HL-60 (cell line): Measurements from ENCODE around the gene ZFYVE28.

Experiments
- DNase-seq, 2 experiments: peaks; one replicate each; pipeline ENCODE4 v3.0.0-alpha.2; 2010 to 2020; ENCODE audit warnings: low read depth in 1 of 2, low spot score in 1 of 2
- H3K27ac ChIP-seq: fragments of 250-450 bp; sonication (Bioruptor Pico); replicated peaks from 2 replicates; pipeline ENCODE4 v1.5.1; 2020; ENCODE audit warnings: mild to moderate bottlenecking, moderate library complexity
- H3K27me3 ChIP-seq: fragments of 250-450 bp; sonication (Bioruptor Pico); 2 replicates; pipeline ENCODE4 v1.5.1; 2021; ENCODE audit warnings: mild to moderate bottlenecking, moderate library complexity; ENCODE audit not compliant: insufficient read depth, poor library complexity, severe bottlenecking
- H3K4me3 ChIP-seq: replicated peaks from 2 replicates; pipeline ENCODE4 v1.5.1; 2011; ENCODE audit warnings: mild to moderate bottlenecking, control low read depth, low read length; ENCODE audit not compliant: insufficient read depth
- GABPA ChIP-seq: IDR thresholded peaks from 2 replicates; pipeline ENCODE4 v1.6.1; 2012; ENCODE audit warnings: low read depth
- POLR2AphosphoS5 ChIP-seq: IDR thresholded peaks from 2 replicates; pipeline ENCODE4 v1.6.1; 2012; ENCODE audit warnings: low read depth
- REST ChIP-seq: IDR thresholded peaks from 2 replicates; pipeline ENCODE4 v1.6.1; 2012; ENCODE audit warnings: low read depth; ENCODE audit not compliant: insufficient replicate concordance
- SPI1 ChIP-seq: IDR thresholded peaks from 2 replicates; pipeline ENCODE4 v1.6.1; 2012; ENCODE audit warnings: low read depth, mild to moderate bottlenecking, borderline replicate concordance
- TF ChIP-seq, protein P1 (sequence below): IDR thresholded peaks from one replicate; pipeline ENCODE4 v1.5.1; 2011; ENCODE audit warnings: low read length, control low read depth, inconsistent platforms; ENCODE audit not compliant: insufficient read depth

The ZFYVE28 gene

DNA sequence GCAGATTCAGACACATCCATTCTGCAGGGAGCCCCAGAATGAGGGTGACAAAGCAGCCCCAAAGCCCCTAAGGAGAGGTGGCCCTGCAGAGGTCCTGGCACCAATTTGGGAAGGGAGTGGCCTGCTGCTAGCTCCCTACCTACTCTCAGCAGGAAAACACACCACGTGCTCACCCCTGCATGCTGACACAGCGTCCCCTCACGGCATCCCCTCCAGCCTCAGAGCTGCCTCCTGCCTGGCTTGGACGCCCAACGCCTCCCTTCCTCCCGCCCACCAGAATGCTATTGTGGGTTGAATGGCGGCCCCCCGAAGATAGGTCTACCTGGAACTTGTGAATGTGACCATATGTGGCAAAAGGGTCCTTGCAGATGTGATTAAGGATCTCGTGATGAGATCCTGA lies 28.8 kb downstream of the ZFYVE28 start:
- DNase-seq, result no peak
- H3K27ac ChIP-seq, result no peak overlapping the region
- peaks cover 6% of the 10 kb centered on the region for H3K27me3 ChIP-seq
- TF ChIP-seq GABPA, result no peak
- H3K4me3 ChIP-seq, result no peak overlapping the region

GRCh38 chr4:2388429-2389182 lies 29.8 kb downstream of the ZFYVE28 start:
- no peak for DNase-seq
- Histone ChIP-seq H3K27ac (no peak overlapping the region), H3K4me3 (no peak overlapping the region), H3K27me3 (peaks cover 2% of the 10 kb centered on the region)
- TF ChIP-seq, protein P1, sequence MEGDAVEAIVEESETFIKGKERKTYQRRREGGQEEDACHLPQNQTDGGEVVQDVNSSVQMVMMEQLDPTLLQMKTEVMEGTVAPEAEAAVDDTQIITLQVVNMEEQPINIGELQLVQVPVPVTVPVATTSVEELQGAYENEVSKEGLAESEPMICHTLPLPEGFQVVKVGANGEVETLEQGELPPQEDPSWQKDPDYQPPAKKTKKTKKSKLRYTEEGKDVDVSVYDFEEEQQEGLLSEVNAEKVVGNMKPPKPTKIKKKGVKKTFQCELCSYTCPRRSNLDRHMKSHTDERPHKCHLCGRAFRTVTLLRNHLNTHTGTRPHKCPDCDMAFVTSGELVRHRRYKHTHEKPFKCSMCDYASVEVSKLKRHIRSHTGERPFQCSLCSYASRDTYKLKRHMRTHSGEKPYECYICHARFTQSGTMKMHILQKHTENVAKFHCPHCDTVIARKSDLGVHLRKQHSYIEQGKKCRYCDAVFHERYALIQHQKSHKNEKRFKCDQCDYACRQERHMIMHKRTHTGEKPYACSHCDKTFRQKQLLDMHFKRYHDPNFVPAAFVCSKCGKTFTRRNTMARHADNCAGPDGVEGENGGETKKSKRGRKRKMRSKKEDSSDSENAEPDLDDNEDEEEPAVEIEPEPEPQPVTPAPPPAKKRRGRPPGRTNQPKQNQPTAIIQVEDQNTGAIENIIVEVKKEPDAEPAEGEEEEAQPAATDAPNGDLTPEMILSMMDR, result no peak
- TF ChIP-seq GABPA (no peak), REST (no peak), POLR2AphosphoS5 (no peak), SPI1 (no peak)

- no peaks in the 10 kb centered on the region for H3K27me3 ChIP-seq
- no peak for DNase-seq
- TF ChIP-seq REST (no peak), POLR2AphosphoS5 (no peak), GABPA (no peak), SPI1 (no peak)
- TF ChIP-seq, protein P1, result no peak
Measured at GRCh38 chr4:2387829-2388228, 30.6 kb downstream of the ZFYVE28 start.

DNA sequence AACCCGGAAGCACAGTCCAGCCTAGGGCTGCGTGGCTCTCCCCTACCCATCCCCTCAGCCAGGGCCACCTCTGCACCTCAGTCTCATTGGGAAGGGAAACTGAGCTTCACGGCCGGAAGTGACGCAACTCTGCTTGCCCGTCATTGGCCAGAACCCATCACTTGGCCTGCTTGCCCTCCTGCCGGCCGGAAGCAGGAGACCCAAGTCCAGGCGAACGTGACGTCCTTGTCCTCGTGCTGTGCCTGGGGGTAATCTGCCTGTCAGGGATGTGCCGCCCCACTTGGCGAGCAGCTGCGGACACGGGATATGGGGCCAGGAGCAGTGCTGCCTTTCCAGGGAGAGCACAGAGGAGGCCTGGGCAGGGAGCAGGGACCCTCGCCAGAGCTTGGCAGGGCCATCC lies 31.2 kb downstream of the ZFYVE28 start:
- Histone ChIP-seq H3K4me3 (no peak overlapping the region), H3K27ac (no peak overlapping the region), H3K27me3 (no peaks in the 10 kb centered on the region)
- no peak for DNase-seq
- TF ChIP-seq GABPA, result no peak
- no peak for TF ChIP-seq POLR2AphosphoS5
- TF ChIP-seq, protein P1, result no peak
- no peak for TF ChIP-seq SPI1
- no peak for TF ChIP-seq REST

More at GRCh38 chr4:2387829-2388228, 30.6 kb downstream of the ZFYVE28 start:
- Histone ChIP-seq H3K27ac (no peak overlapping the region), H3K4me3 (no peak overlapping the region)
